K562 (cell line): ENCODE measurements around the gene B9D2. TPM values are rescaled to one million over a fixed set of nuclear protein-coding genes. Genes with fewer than 3 reads are reported as not detected.

Source experiments
- CCAR2 ChIP-seq: fragments of 200-400 bp; formaldehyde crosslinking; IDR thresholded peaks from 2 replicates; pipeline ENCODE4 v1.6.1; 2017; ENCODE audit warnings: mild to moderate bottlenecking, low read depth, low read length
- CCNT2 ChIP-seq: IDR thresholded peaks from 2 replicates; pipeline ENCODE4 v1.6.1; 2011; ENCODE audit warnings: borderline replicate concordance, low read depth, mild to moderate bottlenecking, moderate library complexity, mixed read lengths, low read length; ENCODE audit not compliant: insufficient read length; ENCODE audit errors: extremely low read depth
- CTBP1 ChIP-seq: fragments of 450-650 bp; IDR thresholded peaks from 2 replicates; pipeline ENCODE4 v1.6.1; 2016; ENCODE audit warnings: borderline replicate concordance
- EP400 ChIP-seq: fragments of 450-650 bp; IDR thresholded peaks from 2 replicates; pipeline ENCODE4 v1.6.1; 2017; ENCODE audit warnings: antibody characterized with exemption, mild to moderate bottlenecking, moderate library complexity
- FOXA3 ChIP-seq, 2 experiments: fragments of 450-650 bp in 1 of 2; sonication (generic) in 1 of 2; formaldehyde crosslinking; IDR thresholded peaks in 1 of 2; conservative IDR thresholded peaks in 1 of 2; 2 replicates each; pipeline versions ENCODE4 v1.4.0 to v1.8.0; 2020 to 2022; ENCODE audit warnings: mild to moderate bottlenecking in 2 of 2, missing genetic modification reagents in 1 of 2
- FOXJ3 ChIP-seq: sonication (generic); formaldehyde crosslinking; IDR thresholded peaks from 2 replicates; pipeline ENCODE4 v1.4.0; 2020; ENCODE audit warnings: mild to moderate bottlenecking, missing genetic modification reagents
- FOXP1 ChIP-seq: sonication (generic); formaldehyde crosslinking; IDR thresholded peaks from 2 replicates; pipeline ENCODE4 v1.8.0; 2022; ENCODE audit warnings: mild to moderate bottlenecking, missing genetic modification reagents
- KDM1A ChIP-seq, 2 experiments: fragments of 450-650 bp; IDR thresholded peaks; 2 replicates each; pipeline ENCODE4 v1.6.1; 2016; ENCODE audit warnings: mild to moderate bottlenecking in 2 of 2
- KDM5B ChIP-seq: fragments of 200-600 bp; sonication (generic); IDR thresholded peaks from 2 replicates; pipeline ENCODE4 v1.6.1; 2012; ENCODE audit warnings: low read depth, mild to moderate bottlenecking, moderate library complexity, low read length, control low read depth, inconsistent platforms; ENCODE audit not compliant: insufficient replicate concordance
- MAX ChIP-seq: sonication (generic); formaldehyde crosslinking; IDR thresholded peaks from 2 replicates; pipeline ENCODE4 v1.9.0; 2022; ENCODE audit warnings: mild to moderate bottlenecking, missing genetic modification reagents
- MCM2 ChIP-seq: fragments of 450-650 bp; IDR thresholded peaks from 2 replicates; pipeline ENCODE4 v1.6.1; 2017; ENCODE audit warnings: low read depth, mild to moderate bottlenecking
- MYC ChIP-seq, 2 experiments: fragments of 250-450 bp in 1 of 2; sonication (Bioruptor Pico) in 1 of 2; IDR thresholded peaks; 2 replicates each; pipeline versions ENCODE4 v1.5.1 to v1.6.1; 2012 to 2021; ENCODE audit warnings: low read depth in 2 of 2, borderline replicate concordance in 1 of 2, improper control_type of control experiment in 1 of 2, low read length in 1 of 2, mild to moderate bottlenecking in 1 of 2, moderate library complexity in 1 of 2
- NFE2 ChIP-seq: IDR thresholded peaks from 2 replicates; pipeline ENCODE4 v1.6.1; 2014; ENCODE audit warnings: antibody characterized with exemption, low read depth
- POLR2A ChIP-seq: fragments of 450-650 bp; conservative IDR thresholded peaks from 2 replicates; pipeline ENCODE4 v1.6.1; 2016
- POLR2B ChIP-seq: fragments of 450-650 bp; IDR thresholded peaks from 2 replicates; pipeline ENCODE4 v1.6.1; 2018; ENCODE audit warnings: low read depth; ENCODE audit not compliant: partially characterized antibody
- PTTG1 ChIP-seq: fragments of 450-650 bp; IDR thresholded peaks from 2 replicates; pipeline ENCODE4 v1.6.1; 2016; ENCODE audit warnings: low read depth, mild to moderate bottlenecking, missing genetic modification characterization, missing compliant biosample characterization
- RNF2 ChIP-seq: sonication (generic); IDR thresholded peaks from 2 replicates; pipeline ENCODE4 v1.6.1; 2016
- XRCC4 ChIP-seq: IDR thresholded peaks from one replicate; pipeline ENCODE4 v1.6.1; 2011; ENCODE audit not compliant: insufficient read depth, insufficient read length; ENCODE audit errors: extremely low read depth
- YY1 ChIP-seq, 3 experiments: IDR thresholded peaks; 2 replicates each; pipeline ENCODE4 v1.6.1; 2011; ENCODE audit warnings: low read length in 2 of 3, mild to moderate bottlenecking in 2 of 3, moderate library complexity in 2 of 3, borderline replicate concordance in 1 of 3, control low read depth in 1 of 3, low read depth in 1 of 3; ENCODE audit not compliant: insufficient read depth in 3 of 3, insufficient replicate concordance in 2 of 3, control insufficient read depth in 1 of 3, insufficient read length in 1 of 3; ENCODE audit errors: extremely low read depth in 1 of 3
- ZBTB8A ChIP-seq: fragments of 450-650 bp; IDR thresholded peaks from 2 replicates; pipeline ENCODE4 v1.6.1; 2018; ENCODE audit warnings: mild to moderate bottlenecking, moderate library complexity; ENCODE audit not compliant: partially characterized antibody
- ZNF263 ChIP-seq: sonication (generic); formaldehyde crosslinking; IDR thresholded peaks from 2 replicates; pipeline ENCODE4 v1.8.0; 2022; ENCODE audit warnings: mild to moderate bottlenecking, missing genetic modification reagents, borderline replicate concordance
- polyA plus RNA-seq, 8 experiments: library from polyadenylated mRNA; depleted of rRNA in 4 of 8; stranded (reverse) in 5 of 8; unstranded in 3 of 8; fragments of >200 nt; fragmentation: Nextera tagmentation in 2 of 8; fragmentation: Illumina TruSeq in 1 of 8; extraction: Ambion mirVana in 2 of 8; extraction: Trizol in 1 of 8; gene quantifications; 2 replicates each; pipeline versions ENCODE4 v1.2.1 to v1.2.3, GENCODE V29; 2011 to 2014; ENCODE audit warnings: inconsistent platforms in 1 of 8, missing spikeins in 1 of 8
- total RNA-seq, 7 experiments: library from RNA; depleted of rRNA in 6 of 7; stranded (reverse); fragments of >200 nt in 6 of 7; fragmentation: Illumina TruSeq in 2 of 7; extraction: Trizol in 2 of 7; gene quantifications; 2 replicates each; pipeline versions ENCODE4 v1.2.1 to v1.2.3, GENCODE V29; 2011 to 2021; ENCODE audit warnings: low replicate concordance in 1 of 7
- TF ChIP-seq, protein P1 (sequence below): fragments of 450-650 bp; IDR thresholded peaks from 2 replicates; pipeline ENCODE4 v1.6.1; 2016
- TF ChIP-seq, protein P2 (sequence below), 3 experiments: fragments of 200-800 bp in 1 of 3; fragments of 250-450 bp in 1 of 3; fragments of 450-650 bp in 1 of 3; sonication (Bioruptor Pico) in 1 of 3; sonication (Bioruptor generic) in 1 of 3; formaldehyde crosslinking in 1 of 3; IDR thresholded peaks; 2 replicates each; pipeline versions ENCODE4 v1.6.1 to v1.8.0; 2016 to 2022; ENCODE audit warnings: mild to moderate bottlenecking in 2 of 3, missing genetic modification characterization in 2 of 3, missing compliant biosample characterization in 1 of 3, moderate library complexity in 1 of 3

The B9D2 gene
- total and polyA plus RNA-seq, 9 of the 15 experiments (the other 6 are each of a cell fraction or from before 2014, with no cell fraction given), result 0.83 to 6.9 (median 2.8) TPM

DNA sequence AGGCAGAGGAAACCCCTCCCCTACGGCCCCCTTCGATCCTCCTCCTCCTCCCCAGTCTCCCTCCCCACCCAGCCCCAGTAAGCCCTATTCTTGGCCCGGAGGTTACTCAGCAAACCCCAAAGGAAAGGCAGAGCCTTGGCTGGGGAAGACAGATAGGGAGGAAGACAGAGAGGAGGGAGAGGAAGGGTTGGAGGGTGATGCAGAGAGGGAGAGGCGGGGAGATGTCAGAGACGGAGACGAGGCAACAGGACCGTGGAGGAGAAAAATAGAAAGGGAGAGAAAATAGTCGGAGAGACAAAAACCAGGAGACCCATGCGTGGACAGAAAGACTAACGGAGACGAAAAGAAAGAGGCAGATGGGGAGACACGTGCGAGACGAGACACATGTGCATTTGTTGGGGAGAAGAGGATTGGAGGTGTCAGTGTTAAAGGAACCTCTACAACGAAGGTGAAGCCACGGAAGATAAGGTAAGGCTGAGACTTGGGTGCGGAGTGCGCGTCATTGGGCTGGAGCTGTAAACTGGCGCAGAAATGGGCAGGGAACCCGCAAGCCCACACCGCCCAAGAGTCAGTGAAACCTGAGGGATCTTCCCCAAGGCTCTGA, 13.1 kb downstream of the B9D2 start (continued):
- TF ChIP-seq MAX (CRISPR knock-in tag), result peak; percentile 82
- TF ChIP-seq NFE2, result peak; percentile 50; the same call in 1 of the 2 replicates
- TF ChIP-seq MYC (IDR thresholded peaks at IDR 0.05; ENCODE audit: low read depth, low read length), result no peak
- TF ChIP-seq MYC (CRISPR knock-in tag; IDR thresholded peaks at IDR 0.05; ENCODE audit: borderline replicate concordance, low read depth), result peak; percentile 62; the same call in 1 of the 2 replicates
- TF ChIP-seq RNF2, result no peak
- peak; percentile 51; the same call in 1 of the 2 replicates for TF ChIP-seq CTBP1
- peak in 1 of 3 experiments; percentile 37 for TF ChIP-seq YY1 (IDR thresholded peaks at IDR 0.05; ENCODE audit: borderline replicate concordance in 1 of 3, control insufficient read depth in 1 of 3, extremely low read depth in 1 of 3, insufficient read depth in 3 of 3, insufficient read length in 1 of 3, insufficient replicate concordance in 2 of 3, low read depth in 1 of 3, low read length in 2 of 3)
- peak; percentile 41 to 53; a peak in 2 of 4 replicates for TF ChIP-seq KDM1A (IDR thresholded peaks at IDR 0.05)
- 0 out of 2 replicates have a peak, but pooled peaks have one; percentile 15 for TF ChIP-seq MCM2
- peak; percentile 79; the same call in 1 of the 2 replicates for TF ChIP-seq EP400
- TF ChIP-seq FOXP1 (CRISPR knock-in tag), result peak; percentile 70; the same call in 1 of the 2 replicates
- TF ChIP-seq, protein P1, sequence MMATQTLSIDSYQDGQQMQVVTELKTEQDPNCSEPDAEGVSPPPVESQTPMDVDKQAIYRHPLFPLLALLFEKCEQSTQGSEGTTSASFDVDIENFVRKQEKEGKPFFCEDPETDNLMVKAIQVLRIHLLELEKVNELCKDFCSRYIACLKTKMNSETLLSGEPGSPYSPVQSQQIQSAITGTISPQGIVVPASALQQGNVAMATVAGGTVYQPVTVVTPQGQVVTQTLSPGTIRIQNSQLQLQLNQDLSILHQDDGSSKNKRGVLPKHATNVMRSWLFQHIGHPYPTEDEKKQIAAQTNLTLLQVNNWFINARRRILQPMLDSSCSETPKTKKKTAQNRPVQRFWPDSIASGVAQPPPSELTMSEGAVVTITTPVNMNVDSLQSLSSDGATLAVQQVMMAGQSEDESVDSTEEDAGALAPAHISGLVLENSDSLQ, result peak; percentile 60; the same call in 1 of the 2 replicates
- TF ChIP-seq ZNF263, result peak; percentile 93
- no peak for TF ChIP-seq FOXJ3
- TF ChIP-seq CCAR2, result no peak
- no peak for TF ChIP-seq FOXA3 (CRISPR knock-in tag; conservative IDR thresholded peaks at IDR 0.05 in 1 of 2, IDR thresholded peaks at IDR 0.05 in 1 of 2)
- TF ChIP-seq CCNT2, result no peak
- TF ChIP-seq XRCC4, result no peak
- no peak for TF ChIP-seq ZBTB8A
- peak; percentile 47 for TF ChIP-seq KDM5B
- TF ChIP-seq PTTG1 (tag), result no peak
- TF ChIP-seq, protein P2, sequence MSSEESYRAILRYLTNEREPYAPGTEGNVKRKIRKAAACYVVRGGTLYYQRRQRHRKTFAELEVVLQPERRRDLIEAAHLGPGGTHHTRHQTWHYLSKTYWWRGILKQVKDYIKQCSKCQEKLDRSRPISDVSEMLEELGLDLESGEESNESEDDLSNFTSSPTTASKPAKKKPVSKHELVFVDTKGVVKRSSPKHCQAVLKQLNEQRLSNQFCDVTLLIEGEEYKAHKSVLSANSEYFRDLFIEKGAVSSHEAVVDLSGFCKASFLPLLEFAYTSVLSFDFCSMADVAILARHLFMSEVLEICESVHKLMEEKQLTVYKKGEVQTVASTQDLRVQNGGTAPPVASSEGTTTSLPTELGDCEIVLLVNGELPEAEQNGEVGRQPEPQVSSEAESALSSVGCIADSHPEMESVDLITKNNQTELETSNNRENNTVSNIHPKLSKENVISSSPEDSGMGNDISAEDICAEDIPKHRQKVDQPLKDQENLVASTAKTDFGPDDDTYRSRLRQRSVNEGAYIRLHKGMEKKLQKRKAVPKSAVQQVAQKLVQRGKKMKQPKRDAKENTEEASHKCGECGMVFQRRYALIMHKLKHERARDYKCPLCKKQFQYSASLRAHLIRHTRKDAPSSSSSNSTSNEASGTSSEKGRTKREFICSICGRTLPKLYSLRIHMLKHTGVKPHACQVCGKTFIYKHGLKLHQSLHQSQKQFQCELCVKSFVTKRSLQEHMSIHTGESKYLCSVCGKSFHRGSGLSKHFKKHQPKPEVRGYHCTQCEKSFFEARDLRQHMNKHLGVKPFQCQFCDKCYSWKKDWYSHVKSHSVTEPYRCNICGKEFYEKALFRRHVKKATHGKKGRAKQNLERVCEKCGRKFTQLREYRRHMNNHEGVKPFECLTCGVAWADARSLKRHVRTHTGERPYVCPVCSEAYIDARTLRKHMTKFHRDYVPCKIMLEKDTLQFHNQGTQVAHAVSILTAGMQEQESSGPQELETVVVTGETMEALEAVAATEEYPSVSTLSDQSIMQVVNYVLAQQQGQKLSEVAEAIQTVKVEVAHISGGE (CRISPR knock-in tag; IDR thresholded peaks at IDR 0.05), result peak in 1 of 3 experiments; percentile 46; a peak in 1 of 6 replicates
- peak; percentile 78 for TF ChIP-seq POLR2A
- peak; percentile 24 for TF ChIP-seq POLR2B
